HUES6 (cell line): Measurements from ENCODE around the gene RPS6KA4.

ENCODE experiments used
- H3K27ac ChIP-seq: 2 replicates; pipeline ENCODE4 v1.7.0; 2013; ENCODE audit warnings: low read depth, mild to moderate bottlenecking, low read length, inconsistent platforms
- H3K27me3 ChIP-seq: 2 replicates; pipeline ENCODE4 v1.6.1; 2013; ENCODE audit warnings: low read length; ENCODE audit not compliant: control insufficient read depth, insufficient read depth
- H3K36me3 ChIP-seq: 2 replicates; pipeline ENCODE4 v1.6.1; 2013; ENCODE audit warnings: low read length; ENCODE audit not compliant: control insufficient read depth, insufficient read depth
- H3K4me1 ChIP-seq: 2 replicates; pipeline ENCODE4 v1.6.1; 2013; ENCODE audit warnings: low read length; ENCODE audit not compliant: control insufficient read depth, insufficient read depth
- H3K4me3 ChIP-seq: 2 replicates; pipeline ENCODE4 v1.5.1; 2013; ENCODE audit warnings: low read depth, low read length
- H3K9ac ChIP-seq: one replicate; pipeline ENCODE4 v1.6.1; 2013; ENCODE audit warnings: mild to moderate bottlenecking, low read length
- H3K9me3 ChIP-seq: 2 replicates; pipeline ENCODE4 v1.6.1; 2013; ENCODE audit warnings: low read depth, low read length; ENCODE audit not compliant: control insufficient read depth, insufficient read depth

The RPS6KA4 gene

GRCh38 chr11:64352099-64352994 lies 6.6 kb upstream of the RPS6KA4 start:
- no peak overlapping the region for H3K4me3 ChIP-seq
- no peaks in the 10 kb centered on the region for H3K9me3 ChIP-seq
- H3K27ac ChIP-seq: no peak overlapping the region
- H3K27me3 ChIP-seq: no peaks in the 10 kb centered on the region
- no peak overlapping the region for H3K9ac ChIP-seq
- no peaks in the 10 kb centered on the region for H3K36me3 ChIP-seq
- peaks cover 20% of the 10 kb centered on the region for H3K4me1 ChIP-seq

GRCh38 chr11:64352995-64353714 lies 5.8 kb upstream of the RPS6KA4 start:
- Histone ChIP-seq H3K4me3 (no peak overlapping the region), H3K27me3 (no peaks in the 10 kb centered on the region), H3K9ac (no peak overlapping the region), H3K36me3 (no peaks in the 10 kb centered on the region), H3K9me3 (no peaks in the 10 kb centered on the region), H3K27ac (no peak overlapping the region), H3K4me1 (peaks cover 28% of the 10 kb centered on the region)

- Histone ChIP-seq H3K4me3 (no peak overlapping the region), H3K9me3 (no peaks in the 10 kb centered on the region), H3K9ac (no peak overlapping the region), H3K27ac (no peak overlapping the region), H3K4me1 (peaks cover 28% of the 10 kb centered on the region), H3K27me3 (no peaks in the 10 kb centered on the region), H3K36me3 (no peaks in the 10 kb centered on the region)
Observed at GRCh38 chr11:64353715-64354506, 5.1 kb upstream of the RPS6KA4 start.

GRCh38 chr11:64355078-64355940 lies 3.7 kb upstream of the RPS6KA4 start:
- Histone ChIP-seq H3K9me3 (no peaks in the 10 kb centered on the region), H3K27me3 (no peaks in the 10 kb centered on the region), H3K4me1 (peaks cover 35% of the 10 kb centered on the region), H3K36me3 (peaks cover 3% of the 10 kb centered on the region; the same call in 1 of the 2 replicates), H3K27ac (peak overlapping the region; percentile 26; the same call in 1 of the 2 replicates), H3K9ac (peak overlapping the region; percentile 54), H3K4me3 (peak overlapping the region; percentile 29)

DNA sequence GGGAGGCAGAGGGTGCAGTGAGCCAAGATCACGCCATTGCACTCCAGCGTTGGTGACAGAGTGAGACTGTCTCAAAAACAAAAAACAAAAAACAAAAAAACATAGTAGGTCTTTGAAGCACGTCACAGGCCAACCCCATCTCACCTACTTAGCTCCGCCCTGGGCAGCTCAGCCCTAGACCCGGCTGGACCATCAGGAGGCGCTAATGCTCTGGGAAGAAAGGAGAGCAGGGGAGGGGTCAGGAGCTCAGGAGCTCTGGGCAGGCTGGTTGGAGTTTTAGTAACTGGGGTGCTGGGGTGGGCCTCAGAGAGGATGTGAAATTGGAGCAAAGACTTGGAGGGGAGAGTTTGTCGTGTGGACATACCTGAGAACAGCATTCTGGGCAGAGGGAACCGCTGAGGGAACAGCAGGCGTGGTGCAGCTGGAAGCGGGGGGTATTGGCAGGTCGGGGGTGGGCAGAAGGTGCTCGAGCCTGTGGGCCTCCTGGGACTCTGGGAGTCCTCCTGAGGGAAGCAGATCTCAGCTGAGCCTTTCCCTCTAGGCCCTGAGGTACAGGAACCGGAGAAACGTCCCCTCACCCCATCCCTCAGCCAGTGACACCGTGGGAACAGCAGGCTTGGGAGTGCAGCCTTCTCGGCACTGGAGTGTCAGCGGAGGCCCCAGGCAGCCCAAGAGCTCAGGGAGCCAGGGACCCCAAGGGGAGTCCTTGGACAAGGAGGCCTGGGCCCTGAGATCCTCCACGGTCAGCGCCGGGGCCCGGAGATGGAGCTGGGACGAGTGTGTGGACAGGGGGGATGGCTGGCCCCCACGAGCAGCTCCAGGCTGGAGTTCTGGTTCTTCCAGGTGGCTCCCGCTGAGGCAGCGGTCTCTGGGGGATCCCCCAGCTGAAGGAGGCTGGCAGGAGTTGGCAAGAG lies 2.2 kb upstream of the RPS6KA4 start:
- H3K36me3 ChIP-seq: peaks cover 15% of the 10 kb centered on the region
- H3K9me3 ChIP-seq: no peaks in the 10 kb centered on the region
- H3K4me3 ChIP-seq: no peak overlapping the region
- H3K4me1 ChIP-seq: peaks cover 38% of the 10 kb centered on the region
- H3K27me3 ChIP-seq: no peaks in the 10 kb centered on the region
- no peak overlapping the region for H3K9ac ChIP-seq
- no peak overlapping the region for H3K27ac ChIP-seq

- Histone ChIP-seq H3K36me3 (peaks cover 22% of the 10 kb centered on the region), H3K27me3 (no peaks in the 10 kb centered on the region), H3K9ac (no peak overlapping the region), H3K9me3 (no peaks in the 10 kb centered on the region), H3K4me1 (peaks cover 38% of the 10 kb centered on the region), H3K4me3 (no peak overlapping the region), H3K27ac (no peak overlapping the region)
Observed at GRCh38 chr11:64357446-64357845, 1.5 kb upstream of the RPS6KA4 start.

DNA sequence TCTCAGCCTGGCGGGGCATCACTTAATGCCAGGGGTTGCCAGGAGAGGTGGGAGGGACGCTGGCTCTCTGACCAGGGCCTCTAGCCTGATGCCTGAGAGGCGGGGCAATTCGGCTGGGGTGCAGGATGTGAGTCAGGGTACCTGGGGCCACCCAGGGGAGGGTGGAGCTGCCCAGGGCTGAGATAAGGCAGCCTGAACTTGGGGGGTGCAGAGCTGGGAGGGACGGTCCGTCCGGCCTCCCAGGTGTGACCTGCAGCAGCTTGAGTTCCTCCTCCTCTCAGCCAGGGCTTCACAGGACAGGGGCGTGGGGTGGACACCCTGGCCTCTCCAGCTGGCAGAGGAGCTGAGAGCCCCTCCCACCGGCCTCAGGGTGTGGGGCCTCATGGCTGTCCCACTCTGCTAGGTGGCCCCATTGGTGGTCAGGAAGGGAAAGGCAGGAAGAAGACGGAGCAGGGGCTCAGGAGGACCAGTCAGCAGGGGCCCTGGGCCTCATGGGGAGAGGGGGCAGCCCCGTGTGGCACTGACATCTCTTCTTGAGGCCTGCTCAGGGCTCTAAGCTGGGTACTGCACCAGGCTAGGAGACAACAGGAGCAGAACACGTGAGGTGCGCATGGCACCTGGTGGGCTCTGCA lies 942 bp upstream of the RPS6KA4 start:
- Histone ChIP-seq H3K9ac (peak overlapping the region; percentile 18), H3K4me3 (peak overlapping the region; percentile 79), H3K4me1 (peaks cover 38% of the 10 kb centered on the region), H3K27me3 (no peaks in the 10 kb centered on the region), H3K27ac (no peak overlapping the region), H3K36me3 (peaks cover 26% of the 10 kb centered on the region), H3K9me3 (no peaks in the 10 kb centered on the region)

- Histone ChIP-seq H3K27ac (peak overlapping the region; percentile 34; the same call in 1 of the 2 replicates), H3K4me3 (peak overlapping the region; percentile 79), H3K9ac (peak overlapping the region; percentile 18), H3K9me3 (no peaks in the 10 kb centered on the region), H3K27me3 (no peaks in the 10 kb centered on the region), H3K4me1 (peaks cover 38% of the 10 kb centered on the region), H3K36me3 (peaks cover 31% of the 10 kb centered on the region)
Observed at GRCh38 chr11:64358536-64358906, 441 bp upstream of the RPS6KA4 start.

- H3K9ac ChIP-seq: no peak overlapping the region
- no peaks in the 10 kb centered on the region for H3K9me3 ChIP-seq
- peaks cover 38% of the 10 kb centered on the region for H3K4me1 ChIP-seq
- no peak overlapping the region for H3K27ac ChIP-seq
- peaks cover 42% of the 10 kb centered on the region for H3K36me3 ChIP-seq
- no peaks in the 10 kb centered on the region for H3K27me3 ChIP-seq
- peak overlapping the region; percentile 79 for H3K4me3 ChIP-seq
Observed at GRCh38 chr11:64359712-64360445, 917 bp downstream of the RPS6KA4 start.
